Endodermal cell (in vitro differentiated cells): ENCODE data around the gene ADAMTS16. TPM values are rescaled to one million over a fixed set of nuclear protein-coding genes. Genes with fewer than 3 reads are reported as not detected.

Experiments
- DNase-seq: peaks from one replicate; pipeline ENCODE4 v3.0.0-alpha.2; 2017
- H3K27ac ChIP-seq: 2 replicates; pipeline ENCODE4 v1.5.1; 2013; ENCODE audit warnings: mild to moderate bottlenecking, low read depth, low read length, moderate library complexity
- H3K27me3 ChIP-seq: 2 replicates; pipeline ENCODE4 v1.6.1; 2013; ENCODE audit warnings: mild to moderate bottlenecking, low read length, moderate library complexity; ENCODE audit not compliant: insufficient read depth, control insufficient read depth, poor library complexity, severe bottlenecking
- H3K36me3 ChIP-seq: 2 replicates; pipeline ENCODE4 v1.7.0; 2013; ENCODE audit warnings: mild to moderate bottlenecking, low read length, moderate library complexity; ENCODE audit not compliant: control insufficient read depth, insufficient read depth
- H3K4me1 ChIP-seq: one replicate; pipeline ENCODE4 v1.7.0; 2013; ENCODE audit warnings: low read length; ENCODE audit not compliant: control insufficient read depth, insufficient read depth
- H3K4me3 ChIP-seq: 2 replicates; pipeline ENCODE4 v1.5.1; 2013; ENCODE audit warnings: mild to moderate bottlenecking, low read length, moderate library complexity
- H3K9ac ChIP-seq: 2 replicates; pipeline ENCODE4 v1.6.1; 2013; ENCODE audit warnings: mild to moderate bottlenecking, low read length, moderate library complexity; ENCODE audit not compliant: poor library complexity, severe bottlenecking; ENCODE audit errors: extremely low read depth
- H3K9me3 ChIP-seq: 2 replicates; pipeline ENCODE4 v1.6.1; 2013; ENCODE audit warnings: mild to moderate bottlenecking, low read length, moderate library complexity; ENCODE audit not compliant: control insufficient read depth
- H3K27ac Mint-ChIP-seq: 2 replicates; pipeline ENCODE4 v1.8.0; 2020; ENCODE audit warnings: mixed read lengths
- H3K27me3 Mint-ChIP-seq: 2 replicates; pipeline ENCODE4 v1.8.0; 2021; ENCODE audit warnings: mild to moderate bottlenecking, mixed read lengths; ENCODE audit not compliant: insufficient read depth
- H3K36me3 Mint-ChIP-seq: 2 replicates; pipeline ENCODE4 v1.8.0; 2020; ENCODE audit warnings: low read depth, mixed read lengths
- H3K4me1 Mint-ChIP-seq: 2 replicates; pipeline ENCODE4 v1.8.0; 2020; ENCODE audit warnings: mixed read lengths
- H3K4me3 Mint-ChIP-seq: 2 replicates; pipeline ENCODE4 v1.8.0; 2020; ENCODE audit warnings: mild to moderate bottlenecking, moderate library complexity, mixed read lengths
- H3K9me3 Mint-ChIP-seq: 2 replicates; pipeline ENCODE4 v1.8.0; 2020; ENCODE audit warnings: mild to moderate bottlenecking, mixed read lengths
- CTCF ChIP-seq: fragments of 200-600 bp; sonication (generic); conservative IDR thresholded peaks from 2 replicates; pipeline ENCODE4 v1.5.0; 2021; ENCODE audit warnings: antibody characterized with exemption, mild to moderate bottlenecking
- WGBS, 2 experiments: methylation state at CpG; one replicate each; pipeline versions ENCODE4 v1.1.5 to v1.1.7; 2013; ENCODE audit warnings: missing lambda C conversion rate in 2 of 2, mixed read lengths in 1 of 2; ENCODE audit not compliant: insufficient coverage in 1 of 2, insufficient read length in 1 of 2; 5-methylcytosine and 5-hydroxymethylcytosine counted together
- total RNA-seq, 2 donors: library from RNA; stranded (reverse); fragmentation: NEBNext Ultra II Directional in 1 of 2; extraction: Animal tissue kit (Norgen Biotek cat#: 25700) in 1 of 2; gene quantifications; 2 replicates in 1 of 2; 3 replicates in 1 of 2; pipeline ENCODE4 v1.2.1, GENCODE V29; 2021

Gene ADAMTS16
- total RNA-seq, 2 donors from 2014 or later, result 0.77 to 7.4 TPM

GRCh38 chr5:5308319-5308718 lies 168.2 kb downstream of the ADAMTS16 start:
- no peaks in the 10 kb centered on the region for H3K27me3 Mint-ChIP-seq

GRCh38 chr5:5309645-5310044 lies 169.5 kb downstream of the ADAMTS16 start:
- WGBS, 2 experiments, result 89% methylated on average over 5 of the region's 5 CpGs; no CpG with 5 or more reads in 1 of the 2 experiments
- no peak overlapping the region for H3K27ac Mint-ChIP-seq

More at GRCh38 chr5:5308319-5308718, 168.2 kb downstream of the ADAMTS16 start:
- no peak for TF ChIP-seq CTCF
- H3K36me3 Mint-ChIP-seq, result peaks cover 7% of the 10 kb centered on the region
- no peak overlapping the region for H3K27ac ChIP-seq
- H3K4me3 Mint-ChIP-seq, result no peak overlapping the region
- no peak overlapping the region for H3K4me3 ChIP-seq
- H3K9ac ChIP-seq, result no peak overlapping the region
- H3K4me1 Mint-ChIP-seq, result peaks cover 14% of the 10 kb centered on the region
- H3K36me3 ChIP-seq, result no peaks in the 10 kb centered on the region
- no peak for DNase-seq
- 94 to 96% methylated on average over 5 of the region's 5 CpGs for WGBS, 2 experiments
- peaks cover 2% of the 10 kb centered on the region for H3K9me3 Mint-ChIP-seq
- peaks cover 3% of the 10 kb centered on the region for H3K4me1 ChIP-seq
- H3K27me3 ChIP-seq, result no peaks in the 10 kb centered on the region
- peak overlapping the region; percentile 39 for H3K27ac Mint-ChIP-seq
- H3K9me3 ChIP-seq, result no peaks in the 10 kb centered on the region

GRCh38 chr5:5313101-5313635 lies 173.0 kb downstream of the ADAMTS16 start:
- no peaks in the 10 kb centered on the region for H3K36me3 ChIP-seq
- Mint-ChIP-seq H3K4me3 (no peak overlapping the region), H3K9me3 (peaks cover 9% of the 10 kb centered on the region), H3K36me3 (peaks cover 3% of the 10 kb centered on the region), H3K27ac (peak overlapping the region; percentile 75), H3K4me1 (peaks cover 40% of the 10 kb centered on the region), H3K27me3 (no peaks in the 10 kb centered on the region)
- no peaks in the 10 kb centered on the region for H3K27me3 ChIP-seq
- H3K9me3 ChIP-seq, result peaks cover 7% of the 10 kb centered on the region
- no peak overlapping the region for H3K4me3 ChIP-seq
- DNase-seq, result no peak
- WGBS, 2 experiments, result 68 to 89% methylated on average over 5 to 6 of the region's 6 CpGs
- H3K27ac ChIP-seq, result peak overlapping the region; percentile 76
- TF ChIP-seq CTCF, result no peak
- peaks cover 10% of the 10 kb centered on the region for H3K4me1 ChIP-seq
- H3K9ac ChIP-seq, result no peak overlapping the region

More at GRCh38 chr5:5309645-5310044, 169.5 kb downstream of the ADAMTS16 start:
- Histone ChIP-seq H3K9me3 (no peaks in the 10 kb centered on the region), H3K27me3 (no peaks in the 10 kb centered on the region), H3K4me3 (no peak overlapping the region), H3K36me3 (no peaks in the 10 kb centered on the region), H3K9ac (no peak overlapping the region), H3K4me1 (peaks cover 10% of the 10 kb centered on the region), H3K27ac (no peak overlapping the region)
- Mint-ChIP-seq H3K27me3 (no peaks in the 10 kb centered on the region), H3K36me3 (peaks cover 6% of the 10 kb centered on the region), H3K4me3 (no peak overlapping the region), H3K4me1 (peaks cover 25% of the 10 kb centered on the region), H3K9me3 (peaks cover 3% of the 10 kb centered on the region)
- no peak for DNase-seq
- TF ChIP-seq CTCF, result no peak
